ENCODE results near the gene PFKL.

The PFKL gene

DNA sequence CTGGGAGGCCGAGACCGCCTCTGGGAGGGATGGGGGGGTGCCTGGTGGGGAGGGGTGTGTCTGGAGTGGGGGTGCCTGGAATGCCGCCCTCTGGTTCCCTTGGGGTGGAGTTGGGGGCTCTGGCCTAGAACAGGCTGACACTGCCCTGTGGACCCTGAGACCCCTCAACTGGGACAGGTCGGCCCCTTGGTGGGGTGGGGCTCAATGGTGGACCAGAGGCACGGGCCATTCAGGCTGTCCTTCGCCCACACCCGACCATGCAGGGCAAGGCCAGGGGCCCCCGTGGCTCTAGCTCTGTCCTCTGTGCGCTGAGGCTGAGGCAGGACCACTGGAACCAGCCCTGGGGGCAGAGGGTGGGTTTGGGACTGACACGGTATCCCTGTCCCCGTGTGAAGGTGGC is 14.7 kb downstream of the PFKL start:
- no peak for DNase-seq

DNA sequence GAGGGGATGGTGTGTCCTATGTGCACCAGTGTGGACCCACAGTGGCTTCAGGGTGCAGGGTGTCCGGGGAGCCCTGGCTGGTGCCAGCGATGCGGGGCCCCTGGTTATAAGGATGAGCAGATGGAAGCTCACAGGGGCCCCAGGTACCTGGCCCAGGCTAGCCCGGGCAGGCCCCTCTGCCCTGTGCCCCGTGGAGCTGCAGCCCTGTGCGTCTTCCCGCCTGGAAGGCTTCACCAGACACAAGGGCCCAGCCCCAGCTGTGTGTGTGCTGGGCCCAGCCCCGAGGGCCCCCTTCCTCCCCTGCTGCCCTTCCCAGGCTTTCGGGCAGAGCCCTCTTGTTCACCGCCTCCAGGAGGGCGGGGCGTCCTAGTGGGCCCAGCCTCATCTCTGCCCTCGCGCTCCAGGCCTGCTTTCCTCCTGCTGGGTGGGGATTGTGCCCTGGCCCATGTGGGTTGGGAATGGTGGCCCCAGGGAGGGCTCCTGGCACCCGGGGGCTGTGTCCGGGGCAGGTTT is 15.9 kb downstream of the PFKL start:
- no peak for DNase-seq

DNA sequence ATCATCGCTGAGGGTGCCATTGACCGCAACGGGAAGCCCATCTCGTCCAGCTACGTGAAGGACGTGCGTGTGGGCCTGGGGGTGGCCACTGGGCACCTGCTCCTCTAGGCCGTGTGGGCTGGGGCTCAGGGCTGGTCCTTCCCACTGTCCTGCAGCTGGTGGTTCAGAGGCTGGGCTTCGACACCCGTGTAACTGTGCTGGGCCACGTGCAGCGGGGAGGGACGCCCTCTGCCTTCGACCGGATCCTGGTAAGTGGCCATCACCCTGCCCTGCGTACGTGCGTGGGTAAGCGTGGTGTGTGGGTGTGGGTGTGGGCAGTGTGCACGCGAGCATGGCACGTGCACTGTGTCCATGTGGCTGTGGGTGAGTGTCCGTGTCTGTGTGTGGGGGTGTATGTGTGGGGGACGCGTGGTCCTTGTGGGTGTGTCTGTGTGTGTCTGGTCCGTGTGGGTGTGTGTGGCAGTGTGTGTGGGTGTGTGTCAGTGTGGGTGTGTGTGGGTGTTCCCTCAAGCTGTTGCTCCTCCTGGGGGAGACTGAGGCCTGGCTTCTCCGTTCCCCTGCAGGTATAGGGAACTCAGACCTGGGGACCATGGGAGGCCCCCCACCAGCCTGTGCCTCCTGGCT is 16.5 kb downstream of the PFKL start:
- DNase-seq: no peak

DNA sequence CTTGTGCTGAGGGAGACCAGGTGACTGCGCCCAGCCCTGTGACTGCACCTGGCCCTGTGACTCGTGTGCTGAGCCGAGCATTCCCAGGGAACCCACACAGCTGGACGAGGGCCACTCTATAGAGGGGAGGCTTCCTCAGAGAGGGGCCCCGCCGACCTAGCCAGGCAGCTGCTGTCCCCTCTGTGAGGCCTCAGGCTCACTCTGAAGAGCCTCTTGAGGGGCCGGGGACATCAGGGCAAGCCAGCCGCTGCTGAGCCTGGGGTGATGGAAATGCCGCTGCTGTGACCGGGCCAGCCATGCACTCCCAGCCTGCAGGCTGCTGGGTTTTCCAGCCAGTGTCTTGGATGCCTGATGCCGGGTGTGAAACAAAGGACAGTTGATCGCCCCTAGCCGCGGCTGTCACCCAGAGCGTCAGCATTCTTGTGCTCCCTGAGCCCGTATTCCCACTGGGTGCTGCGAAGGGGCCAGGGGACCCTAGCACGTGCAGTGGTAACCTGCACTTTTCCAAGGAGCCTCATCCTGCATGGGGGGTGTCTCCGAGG is 17.5 kb downstream of the PFKL start:
- DNase-seq: no peak

DNA sequence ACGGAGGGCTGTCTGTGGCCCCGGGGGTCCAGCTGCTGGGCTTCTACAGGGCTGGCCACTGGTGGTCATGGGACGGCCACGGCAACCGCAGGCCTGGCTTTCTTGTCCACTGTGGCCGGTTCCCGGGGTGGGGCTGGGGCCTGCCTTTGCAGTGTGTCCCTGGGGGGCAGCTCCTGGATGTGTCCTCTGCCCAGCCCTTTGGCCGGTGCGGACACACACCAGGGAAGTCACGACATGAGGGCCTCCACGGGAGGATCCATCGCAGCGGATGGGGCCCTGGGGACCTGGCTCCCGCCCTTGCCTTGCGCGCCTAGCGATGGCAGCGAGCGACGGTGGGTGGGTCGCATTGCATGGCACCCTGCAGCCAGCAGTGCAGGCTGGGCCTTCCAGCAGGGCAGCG is 18.0 kb downstream of the PFKL start:
- no peak for DNase-seq

DNA sequence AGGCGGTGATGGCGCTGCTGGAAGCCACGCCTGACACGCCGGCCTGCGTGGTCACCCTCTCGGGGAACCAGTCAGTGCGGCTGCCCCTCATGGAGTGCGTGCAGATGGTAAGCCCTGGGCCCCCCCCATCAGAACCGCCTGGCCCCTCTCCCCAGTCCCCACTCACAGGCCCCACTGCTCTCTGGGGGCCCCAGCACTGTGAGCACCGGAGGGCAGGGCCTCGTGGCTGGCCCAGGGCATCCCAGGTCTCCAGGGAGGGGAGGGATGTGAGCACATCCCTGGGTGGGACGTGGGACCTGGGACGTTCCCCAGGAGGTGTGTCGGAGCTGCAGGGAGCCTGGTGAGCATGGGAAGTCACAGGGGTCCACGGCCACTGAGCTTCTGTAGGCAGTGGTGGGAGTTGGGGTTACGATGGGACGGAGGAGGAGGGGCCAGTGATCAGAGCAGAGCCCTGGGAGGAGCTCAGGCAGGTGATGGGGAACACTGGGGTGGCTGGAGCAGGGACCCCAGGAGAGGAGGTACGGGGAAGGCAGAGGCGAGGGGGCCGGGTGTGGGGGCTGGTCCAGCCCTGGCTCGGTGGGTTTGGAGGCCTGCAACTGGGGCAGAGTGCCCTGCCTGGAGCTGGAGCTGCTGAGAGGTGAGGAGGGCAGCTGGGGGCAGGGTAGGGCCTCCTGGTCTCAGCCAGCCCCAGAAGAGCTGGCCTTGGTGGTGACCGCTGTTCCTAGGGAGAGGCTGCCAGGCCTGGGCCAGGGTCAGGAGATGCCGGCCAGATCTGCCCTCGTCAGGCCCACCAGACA is 18.8 kb downstream of the PFKL start:
- DNase-seq: no peak

DNA sequence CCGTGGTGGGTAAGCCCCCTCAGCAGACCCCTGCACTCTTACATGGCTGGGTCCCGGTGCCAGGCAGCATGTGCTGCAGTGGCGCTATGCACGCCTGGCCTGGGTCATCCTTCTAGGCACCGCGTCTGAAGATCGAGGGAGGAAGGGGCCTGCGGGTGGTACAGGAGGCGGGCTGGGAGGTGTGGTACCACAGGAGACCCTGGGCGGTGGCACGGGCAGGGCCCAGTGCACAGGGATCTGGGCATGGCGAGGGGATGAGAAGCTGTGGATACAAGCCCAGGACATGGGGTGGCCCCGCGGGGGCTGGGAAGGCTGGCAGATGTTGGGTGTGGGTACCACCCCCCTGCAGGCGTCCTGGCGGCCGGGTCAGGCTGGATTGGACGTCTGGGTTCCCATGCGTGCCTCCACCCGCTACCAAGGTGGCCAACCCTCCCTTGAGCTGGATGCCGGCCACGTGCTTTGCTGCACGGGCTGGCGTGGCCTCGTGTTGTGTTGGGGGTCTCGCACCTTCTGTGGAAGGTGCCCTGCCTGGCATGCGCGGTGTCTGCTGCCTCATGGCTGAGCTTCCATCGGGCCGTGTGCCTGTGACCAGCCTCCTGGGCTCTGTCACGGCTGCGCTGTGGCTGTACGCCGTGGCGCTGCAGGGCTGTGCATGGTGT is 19.7 kb downstream of the PFKL start:
- no peak for DNase-seq

DNA sequence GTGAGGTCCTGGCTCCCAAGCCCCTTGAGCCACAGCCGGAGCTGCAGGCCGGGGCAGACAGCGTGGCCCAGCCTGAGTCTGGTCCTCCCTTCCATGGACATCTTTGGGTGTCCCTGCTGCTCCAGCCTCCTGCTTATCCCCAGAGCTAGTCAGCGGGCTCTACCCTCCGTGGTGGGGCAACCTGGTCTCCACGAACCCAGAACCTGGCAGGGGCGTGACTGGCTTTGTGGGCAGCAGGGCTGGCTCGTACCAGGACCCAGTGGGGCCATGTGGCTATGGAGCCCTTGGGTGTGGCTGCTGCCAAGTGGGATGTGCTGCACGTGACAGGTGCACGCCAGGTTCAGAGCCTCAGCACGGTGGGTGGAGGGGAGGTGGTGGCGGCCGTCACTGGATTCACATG is 21.0 kb downstream of the PFKL start:
- DNase-seq: no peak

DNA sequence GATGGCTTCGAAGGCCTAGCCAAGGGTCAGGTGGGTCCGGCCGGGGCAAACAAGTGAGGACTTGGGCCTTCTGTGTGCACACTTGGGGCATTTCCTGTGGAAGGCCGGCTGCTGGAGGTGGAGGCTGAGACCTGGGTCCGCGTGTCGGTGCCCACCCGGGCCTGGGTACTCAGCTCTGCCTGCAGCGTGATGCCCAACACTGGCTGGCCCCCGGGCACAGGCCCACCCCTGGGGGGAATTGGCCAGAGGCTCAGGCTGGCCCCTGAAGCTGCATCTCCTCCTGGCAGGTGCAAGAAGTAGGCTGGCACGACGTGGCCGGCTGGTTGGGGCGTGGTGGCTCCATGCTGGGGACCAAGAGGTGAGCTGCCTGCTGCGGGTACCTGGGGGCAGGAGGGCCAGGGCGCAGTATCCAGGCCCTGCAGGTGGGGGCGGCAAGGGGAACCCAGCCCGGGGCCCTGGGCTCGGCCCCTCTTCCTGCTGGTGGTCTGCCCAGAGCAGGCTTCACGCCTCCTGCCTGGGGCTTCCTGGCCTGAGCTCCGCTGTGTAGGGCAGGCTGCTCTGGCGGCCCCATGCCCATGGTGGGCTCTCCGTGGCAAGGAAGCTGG is 22.1 kb downstream of the PFKL start:
- no peak for DNase-seq

DNA sequence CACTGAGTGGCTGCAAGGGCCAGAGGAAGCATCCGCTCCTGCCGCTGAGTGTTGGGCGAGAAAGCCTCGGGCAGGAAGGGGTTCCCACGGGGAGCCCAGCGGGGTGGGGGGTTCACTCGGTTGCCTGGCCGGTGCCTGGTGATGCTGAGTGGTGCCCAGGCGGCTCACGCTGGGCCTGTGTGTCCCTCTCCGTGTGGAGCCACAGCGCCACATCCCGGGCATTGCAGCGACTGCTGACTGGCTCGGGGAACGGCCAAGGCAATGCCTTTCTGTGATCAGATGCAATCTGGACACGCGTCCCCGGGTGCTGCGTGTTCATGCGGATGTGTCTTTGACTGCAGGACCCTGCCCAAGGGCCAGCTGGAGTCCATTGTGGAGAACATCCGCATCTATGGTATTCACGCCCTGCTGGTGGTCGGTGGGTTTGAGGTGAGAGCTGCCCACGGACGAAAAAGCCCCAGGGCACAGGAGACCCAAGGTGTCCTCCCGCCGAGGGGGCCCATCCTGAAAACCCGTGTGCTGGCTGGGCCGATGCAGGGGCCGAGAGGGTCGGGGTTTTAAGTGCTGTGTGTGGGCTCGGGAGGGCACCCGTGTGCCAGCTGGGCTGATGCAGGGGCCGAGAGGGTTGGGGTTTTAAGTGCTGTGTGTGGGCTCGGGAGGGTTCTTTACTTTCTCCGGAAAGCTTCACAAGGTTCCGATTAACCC is 22.9 kb downstream of the PFKL start:
- DNase-seq: no peak

DNA sequence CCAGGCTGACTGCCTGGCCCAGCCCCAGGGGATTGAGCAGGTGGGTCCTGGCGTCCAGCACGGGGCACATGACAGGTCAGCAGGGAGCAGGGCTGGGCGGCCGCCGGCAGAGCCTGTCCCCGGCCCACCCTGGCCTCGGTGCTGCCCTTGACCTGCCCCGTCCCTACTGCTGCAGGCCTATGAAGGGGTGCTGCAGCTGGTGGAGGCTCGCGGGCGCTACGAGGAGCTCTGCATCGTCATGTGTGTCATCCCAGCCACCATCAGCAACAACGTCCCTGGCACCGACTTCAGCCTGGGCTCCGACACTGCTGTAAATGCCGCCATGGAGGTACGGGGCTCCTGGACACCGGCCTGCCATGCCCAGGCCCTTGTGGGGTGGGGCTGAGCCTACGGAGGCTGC is 23.7 kb downstream of the PFKL start:
- no peak for DNase-seq

DNA sequence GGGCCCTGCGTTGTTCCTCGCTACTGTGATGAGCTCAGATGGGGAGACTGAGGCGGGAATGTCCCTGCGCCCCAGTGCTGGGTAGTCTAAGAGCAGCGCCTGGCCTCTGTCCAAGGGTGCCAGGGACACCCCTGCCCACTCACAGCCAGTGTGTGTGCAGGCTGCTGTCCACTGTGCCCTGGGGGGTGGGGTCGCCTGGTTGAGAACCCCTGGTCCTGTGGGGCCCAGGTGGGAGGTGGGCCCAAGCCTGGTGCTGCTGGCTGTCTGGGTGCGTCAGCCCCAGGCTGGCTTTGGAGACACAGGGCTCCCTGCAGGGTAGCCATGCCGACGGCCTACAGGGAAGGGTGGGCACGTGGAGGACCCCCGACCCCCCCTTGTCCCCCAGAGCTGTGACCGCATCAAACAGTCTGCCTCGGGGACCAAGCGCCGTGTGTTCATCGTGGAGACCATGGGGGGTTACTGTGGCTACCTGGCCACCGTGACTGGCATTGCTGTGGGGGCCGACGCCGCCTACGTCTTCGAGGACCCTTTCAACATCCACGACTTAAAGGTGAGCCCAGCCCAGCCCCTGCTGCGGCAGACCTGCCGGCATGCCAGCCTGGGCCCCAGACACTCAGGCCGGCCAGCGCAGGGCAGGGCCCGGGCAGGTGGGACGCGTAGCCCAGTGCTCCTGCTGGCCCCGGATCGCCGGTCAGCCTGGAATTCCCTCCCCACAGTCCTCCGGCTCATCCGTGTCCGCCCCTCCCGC is 24.4 kb downstream of the PFKL start:
- DNase-seq: no peak

DNA sequence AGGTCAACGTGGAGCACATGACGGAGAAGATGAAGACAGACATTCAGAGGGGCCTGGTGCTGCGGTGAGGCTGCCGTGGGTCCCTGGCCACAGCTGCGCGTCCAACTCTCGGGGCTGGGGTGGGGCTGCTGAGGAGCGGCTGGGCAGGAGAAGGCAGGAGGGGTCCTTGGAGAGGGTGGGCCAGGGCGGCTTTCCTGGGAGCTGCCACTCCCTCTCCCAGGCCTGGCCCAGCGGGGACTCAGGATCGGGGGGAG is 24.9 kb downstream of the PFKL start:
- no peak for DNase-seq

DNA sequence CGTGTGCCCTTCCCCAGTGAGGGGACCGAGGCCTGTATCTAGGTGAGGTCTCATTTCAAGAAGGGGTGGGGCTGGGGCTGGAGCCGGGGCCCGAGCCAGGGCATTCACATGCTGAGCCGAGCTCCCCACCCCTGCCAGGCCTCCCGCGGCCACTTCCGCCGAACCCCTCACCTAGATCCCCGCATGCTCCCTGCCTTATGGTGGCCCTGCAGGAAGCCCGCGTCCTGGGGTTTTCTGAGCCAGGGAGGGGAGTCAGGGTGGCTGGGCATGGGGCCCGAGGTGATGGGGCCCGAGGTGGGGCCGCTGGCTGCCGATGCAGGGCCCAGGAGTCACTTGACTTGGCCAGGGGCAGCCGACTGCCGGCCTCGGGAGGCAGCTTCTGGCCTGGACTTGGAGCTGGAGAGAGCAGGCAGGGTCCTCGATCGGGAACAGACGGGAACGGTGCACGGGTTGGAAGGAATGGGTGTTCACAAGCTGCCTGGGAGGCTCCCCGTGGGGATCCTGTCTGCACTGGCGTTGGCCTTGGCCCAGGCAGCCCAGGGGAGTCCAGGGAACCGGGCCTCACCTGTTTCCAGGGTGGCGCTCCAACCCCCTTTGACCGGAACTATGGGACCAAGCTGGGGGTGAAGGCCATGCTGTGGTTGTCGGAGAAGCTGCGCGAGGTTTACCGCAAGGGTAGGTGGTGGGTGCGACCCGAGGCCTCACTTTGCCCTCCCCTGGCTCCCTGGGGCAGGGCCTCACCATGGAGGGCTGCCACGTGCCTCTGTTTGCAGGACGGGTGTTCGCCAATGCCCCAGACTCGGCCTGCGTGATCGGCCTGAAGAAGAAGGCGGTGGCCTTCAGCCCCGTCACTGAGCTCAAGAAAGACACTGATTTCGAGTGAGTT is 25.8 kb downstream of the PFKL start:
- DNase-seq: no peak

DNA sequence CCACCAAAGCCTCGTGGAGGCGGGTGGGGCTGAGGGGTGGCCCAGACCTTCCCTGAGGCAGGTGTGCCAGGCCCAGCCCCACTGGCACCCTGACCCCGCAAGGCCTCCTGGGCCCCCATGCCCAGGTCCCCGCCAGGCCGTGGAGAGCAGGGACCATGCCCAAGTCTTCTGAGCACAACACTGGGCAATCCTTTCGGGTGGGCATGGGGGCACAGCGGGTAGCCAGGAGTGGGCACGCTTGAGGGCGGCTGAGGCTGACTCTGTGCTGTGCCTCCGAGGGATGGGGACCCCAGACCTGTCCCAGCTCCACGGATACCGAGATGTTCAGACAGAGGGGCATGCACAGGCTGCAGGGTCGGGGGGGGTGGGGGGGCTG is 26.4 kb downstream of the PFKL start:
- no peak for DNase-seq

DNA sequence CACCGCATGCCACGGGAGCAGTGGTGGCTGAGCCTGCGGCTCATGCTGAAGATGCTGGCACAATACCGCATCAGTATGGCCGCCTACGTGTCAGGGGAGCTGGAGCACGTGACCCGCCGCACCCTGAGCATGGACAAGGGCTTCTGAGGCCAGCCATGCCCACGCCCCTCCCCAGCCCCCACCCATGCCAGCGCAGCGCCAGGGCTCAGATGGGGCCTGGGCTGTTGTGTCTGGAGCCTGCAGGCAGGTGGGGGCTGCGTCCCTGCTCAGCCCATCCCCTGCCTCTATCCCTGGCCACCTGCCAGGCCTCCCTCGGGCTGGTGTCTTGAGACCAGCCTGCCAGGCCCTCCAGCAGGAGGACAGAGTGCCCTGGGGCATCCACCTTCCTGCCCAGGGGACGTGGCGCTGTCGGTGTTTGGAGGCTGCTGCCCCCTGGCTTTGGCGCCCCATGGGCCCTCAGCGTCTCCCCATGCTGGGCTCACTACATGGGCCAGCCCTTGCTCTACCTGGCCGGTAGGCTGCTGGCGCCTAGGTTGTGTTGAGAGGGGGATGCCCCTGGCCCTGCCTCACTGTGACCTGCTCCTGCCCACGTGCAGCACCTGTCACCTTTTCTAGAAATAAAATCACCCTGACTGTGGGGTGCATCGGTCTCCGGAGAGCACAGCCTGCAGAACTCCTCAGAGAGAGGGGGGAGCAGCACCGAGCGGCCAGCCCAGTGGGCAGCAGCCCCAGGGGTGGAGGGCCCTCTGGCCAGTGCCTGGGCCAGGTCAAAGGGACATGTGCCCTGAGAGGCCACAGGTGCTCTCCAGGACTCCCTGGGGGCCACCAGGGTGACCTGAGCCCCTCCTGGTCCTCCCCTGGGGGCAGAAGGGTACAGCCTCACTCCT is 27.1 kb downstream of the PFKL start:
- DNase-seq: no peak

DNA sequence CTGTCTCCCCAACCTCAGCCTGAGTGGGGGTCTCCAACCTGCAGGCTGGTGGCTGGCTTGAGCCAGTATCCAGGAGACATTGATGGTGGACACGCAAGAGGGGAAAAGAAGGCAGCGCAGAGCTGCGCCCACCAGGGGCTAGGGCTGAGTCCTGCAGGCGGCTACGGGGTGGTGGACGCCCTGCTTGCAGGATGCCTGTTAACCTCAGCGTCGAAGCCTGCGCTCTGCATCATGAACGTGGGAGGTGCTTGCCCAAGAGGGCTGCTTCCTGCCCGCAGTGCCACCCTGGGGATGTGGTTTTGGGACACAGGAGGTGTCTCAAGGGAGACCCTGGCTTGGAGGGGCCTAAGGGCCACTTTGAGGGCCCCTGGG is 27.7 kb downstream of the PFKL start:
- no peak for DNase-seq

DNA sequence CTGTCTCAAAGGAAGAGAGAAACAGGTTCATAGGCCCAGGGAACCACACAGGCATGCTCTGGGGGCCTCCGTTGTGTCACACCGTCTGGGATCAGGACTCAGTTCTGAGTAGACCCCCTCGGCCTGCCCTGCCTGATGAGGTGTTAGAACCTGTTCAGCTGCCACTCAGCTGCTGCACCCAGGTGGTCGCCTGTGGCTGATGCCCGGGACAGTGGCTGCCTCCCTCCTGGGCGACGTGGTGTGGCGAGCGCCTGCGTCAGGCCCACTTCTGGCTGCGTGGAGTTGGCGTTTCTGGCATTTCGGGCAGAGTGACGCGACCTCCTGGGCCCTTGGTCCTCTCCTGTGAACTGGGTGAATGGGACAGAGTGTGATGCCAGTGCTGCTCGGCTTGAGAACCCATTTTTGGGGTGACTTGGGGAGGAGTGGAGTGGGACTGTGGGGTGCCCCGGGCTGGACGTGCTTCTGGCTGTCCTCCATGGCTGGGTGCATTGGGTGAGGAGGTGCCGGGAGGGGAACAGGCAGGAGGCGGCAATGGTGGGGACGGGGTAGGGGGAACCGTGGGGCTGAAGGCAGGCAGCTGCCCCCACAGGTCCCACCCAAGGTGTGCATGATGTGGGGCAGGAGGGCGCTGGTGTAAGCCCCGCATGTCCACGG is 28.5 kb downstream of the PFKL start:
- no peak for DNase-seq

DNA sequence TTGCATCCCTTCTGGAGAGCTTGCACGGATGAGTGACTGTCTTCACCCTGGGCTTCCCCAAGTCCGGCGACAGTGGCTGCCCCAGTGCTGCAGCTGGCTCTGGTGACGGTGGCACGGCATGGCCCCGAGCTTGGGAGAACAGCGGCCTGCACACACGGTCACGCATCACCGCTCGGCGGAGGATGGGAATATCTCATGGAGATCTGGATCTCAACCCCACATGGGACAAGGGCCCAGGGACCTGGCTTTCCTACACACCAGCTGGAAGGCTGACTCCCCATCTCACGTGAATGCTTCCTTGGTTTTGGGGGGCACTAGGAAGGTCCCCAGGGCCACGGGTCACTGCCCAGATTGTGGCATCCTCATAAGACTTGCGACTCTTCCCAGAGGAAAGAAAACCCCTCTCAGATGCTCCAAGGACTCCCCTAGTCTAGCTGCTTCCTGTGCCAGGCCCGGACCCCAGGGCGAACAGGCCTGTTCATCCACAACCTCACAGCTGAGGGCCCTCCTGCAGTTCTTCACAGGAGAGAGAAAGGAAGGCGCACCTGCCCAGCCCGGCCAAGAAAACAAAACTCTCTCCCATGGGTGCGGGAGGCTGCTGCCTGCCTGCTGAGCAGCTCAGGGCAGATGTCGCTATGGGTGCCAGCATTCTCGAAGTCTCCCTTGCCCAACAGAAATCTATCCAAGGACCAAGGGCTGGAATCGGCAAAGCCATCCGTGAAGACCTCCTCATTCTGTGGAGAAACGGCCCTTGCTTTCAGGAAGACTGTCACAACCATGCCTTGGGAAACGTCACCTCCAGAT is 29.4 kb downstream of the PFKL start:
- DNase-seq: no peak

All from KG1 (cell line).